ENCODE results near the gene MOCS3.

The MOCS3 gene

GRCh38 chr20:51002633-51003032, 44.0 kb downstream of the MOCS3 start:
- H3K9me3 ChIP-seq (ENCODE audit: control insufficient read depth in 2 of 2, low read length in 2 of 2): no peaks in the 10 kb centered on the region
- no peak overlapping the region for H3K9ac ChIP-seq (ENCODE audit: low read length in 2 of 2)
- no peaks in the 10 kb centered on the region for H3K4me1 ChIP-seq (ENCODE audit: control insufficient read depth, insufficient read depth, low read length)
- no peak overlapping the region for H3K4me3 ChIP-seq (ENCODE audit: low read length in 2 of 2)
- H3K27me3 ChIP-seq (ENCODE audit: control insufficient read depth in 1 of 2, insufficient read depth in 2 of 2, low read length in 2 of 2): peaks cover 0 to 2% of the 10 kb centered on the region in 2 donors
- H3K27ac ChIP-seq (ENCODE audit: low read length): no peak overlapping the region
- H3K36me3 ChIP-seq (ENCODE audit: control insufficient read depth in 2 of 2, insufficient read depth in 2 of 2, low read length in 2 of 2): no peaks in the 10 kb centered on the region

- H3K9me3 ChIP-seq (ENCODE audit: control insufficient read depth in 2 of 2, low read length in 2 of 2): no peaks in the 10 kb centered on the region
- no peaks in the 10 kb centered on the region for H3K36me3 ChIP-seq (ENCODE audit: control insufficient read depth in 2 of 2, insufficient read depth in 2 of 2, low read length in 2 of 2)
- no peak overlapping the region for H3K4me3 ChIP-seq (ENCODE audit: low read length in 2 of 2)
- no peaks in the 10 kb centered on the region for H3K4me1 ChIP-seq (ENCODE audit: control insufficient read depth, insufficient read depth, low read length)
- H3K27me3 ChIP-seq (ENCODE audit: control insufficient read depth in 1 of 2, insufficient read depth in 2 of 2, low read length in 2 of 2): peaks cover 0 to 2% of the 10 kb centered on the region in 2 donors
- H3K9ac ChIP-seq (ENCODE audit: low read length in 2 of 2): no peak overlapping the region
- H3K27ac ChIP-seq (ENCODE audit: low read length): no peak overlapping the region
These were observed 45.1 kb downstream of the MOCS3 start for GRCh38 chr20:51003753-51004152.

GRCh38 chr20:51004305-51004727, 45.7 kb downstream of the MOCS3 start:
- no peaks in the 10 kb centered on the region for H3K9me3 ChIP-seq (ENCODE audit: control insufficient read depth in 2 of 2, low read length in 2 of 2)
- H3K9ac ChIP-seq (ENCODE audit: low read length in 2 of 2): no peak overlapping the region
- no peaks in the 10 kb centered on the region for H3K27me3 ChIP-seq (ENCODE audit: control insufficient read depth in 1 of 2, insufficient read depth in 2 of 2, low read length in 2 of 2)
- no peaks in the 10 kb centered on the region for H3K36me3 ChIP-seq (ENCODE audit: control insufficient read depth in 2 of 2, insufficient read depth in 2 of 2, low read length in 2 of 2)
- H3K4me1 ChIP-seq (ENCODE audit: control insufficient read depth, insufficient read depth, low read length): no peaks in the 10 kb centered on the region
- H3K4me3 ChIP-seq (ENCODE audit: low read length in 2 of 2): no peak overlapping the region
- no peak overlapping the region for H3K27ac ChIP-seq (ENCODE audit: low read length)

DNA sequence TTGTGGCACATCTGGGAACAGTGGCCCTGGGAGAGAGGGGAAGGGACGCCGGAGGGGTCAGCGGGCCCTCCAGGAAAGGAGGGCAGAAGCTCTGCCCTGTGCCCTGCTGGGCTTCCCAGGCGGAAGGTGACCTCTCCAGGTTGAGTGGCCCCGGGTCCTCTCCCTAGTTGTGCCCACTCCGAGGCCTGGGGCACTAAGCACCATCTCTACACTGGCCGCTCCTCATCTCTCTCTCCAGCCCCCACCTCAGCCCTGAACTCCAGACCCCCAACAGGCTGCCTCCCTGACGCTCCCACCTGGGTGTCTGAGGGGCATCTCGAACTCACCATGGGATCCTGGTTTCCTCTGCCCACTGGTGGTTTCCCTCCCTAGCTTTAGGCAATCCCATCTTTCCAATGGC, 46.2 kb downstream of the MOCS3 start:
- no peaks in the 10 kb centered on the region for H3K4me1 ChIP-seq (ENCODE audit: control insufficient read depth, insufficient read depth, low read length)
- H3K4me3 ChIP-seq (ENCODE audit: low read length in 2 of 2): no peak overlapping the region
- H3K36me3 ChIP-seq (ENCODE audit: control insufficient read depth in 2 of 2, insufficient read depth in 2 of 2, low read length in 2 of 2): no peaks in the 10 kb centered on the region
- no peak overlapping the region for H3K27ac ChIP-seq (ENCODE audit: low read length)
- H3K9me3 ChIP-seq (ENCODE audit: control insufficient read depth in 2 of 2, low read length in 2 of 2): no peaks in the 10 kb centered on the region
- H3K27me3 ChIP-seq (ENCODE audit: control insufficient read depth in 1 of 2, insufficient read depth in 2 of 2, low read length in 2 of 2): no peaks in the 10 kb centered on the region
- H3K9ac ChIP-seq (ENCODE audit: low read length in 2 of 2): no peak overlapping the region

- no peaks in the 10 kb centered on the region for H3K36me3 ChIP-seq (ENCODE audit: control insufficient read depth in 2 of 2, insufficient read depth in 2 of 2, low read length in 2 of 2)
- H3K27ac ChIP-seq (ENCODE audit: low read length): no peak overlapping the region
- H3K4me3 ChIP-seq (ENCODE audit: low read length in 2 of 2): no peak overlapping the region
- no peaks in the 10 kb centered on the region for H3K9me3 ChIP-seq (ENCODE audit: control insufficient read depth in 2 of 2, low read length in 2 of 2)
- no peaks in the 10 kb centered on the region for H3K27me3 ChIP-seq (ENCODE audit: control insufficient read depth in 1 of 2, insufficient read depth in 2 of 2, low read length in 2 of 2)
- H3K4me1 ChIP-seq (ENCODE audit: control insufficient read depth, insufficient read depth, low read length): no peaks in the 10 kb centered on the region
- no peak overlapping the region for H3K9ac ChIP-seq (ENCODE audit: low read length in 2 of 2)
These were observed 46.6 kb downstream of the MOCS3 start for GRCh38 chr20:51005214-51005613.

GRCh38 chr20:51008718-51009117, 50.1 kb downstream of the MOCS3 start:
- Histone ChIP-seq H3K4me1 (ENCODE audit: control insufficient read depth, insufficient read depth, low read length) (no peaks in the 10 kb centered on the region), H3K36me3 (ENCODE audit: control insufficient read depth in 2 of 2, insufficient read depth in 2 of 2, low read length in 2 of 2) (no peaks in the 10 kb centered on the region), H3K27me3 (ENCODE audit: control insufficient read depth in 1 of 2, insufficient read depth in 2 of 2, low read length in 2 of 2) (no peaks in the 10 kb centered on the region), H3K4me3 (ENCODE audit: low read length in 2 of 2) (no peak overlapping the region), H3K27ac (ENCODE audit: low read length) (no peak overlapping the region), H3K9ac (ENCODE audit: low read length in 2 of 2) (no peak overlapping the region), H3K9me3 (ENCODE audit: control insufficient read depth in 2 of 2, low read length in 2 of 2) (no peaks in the 10 kb centered on the region)

DNA sequence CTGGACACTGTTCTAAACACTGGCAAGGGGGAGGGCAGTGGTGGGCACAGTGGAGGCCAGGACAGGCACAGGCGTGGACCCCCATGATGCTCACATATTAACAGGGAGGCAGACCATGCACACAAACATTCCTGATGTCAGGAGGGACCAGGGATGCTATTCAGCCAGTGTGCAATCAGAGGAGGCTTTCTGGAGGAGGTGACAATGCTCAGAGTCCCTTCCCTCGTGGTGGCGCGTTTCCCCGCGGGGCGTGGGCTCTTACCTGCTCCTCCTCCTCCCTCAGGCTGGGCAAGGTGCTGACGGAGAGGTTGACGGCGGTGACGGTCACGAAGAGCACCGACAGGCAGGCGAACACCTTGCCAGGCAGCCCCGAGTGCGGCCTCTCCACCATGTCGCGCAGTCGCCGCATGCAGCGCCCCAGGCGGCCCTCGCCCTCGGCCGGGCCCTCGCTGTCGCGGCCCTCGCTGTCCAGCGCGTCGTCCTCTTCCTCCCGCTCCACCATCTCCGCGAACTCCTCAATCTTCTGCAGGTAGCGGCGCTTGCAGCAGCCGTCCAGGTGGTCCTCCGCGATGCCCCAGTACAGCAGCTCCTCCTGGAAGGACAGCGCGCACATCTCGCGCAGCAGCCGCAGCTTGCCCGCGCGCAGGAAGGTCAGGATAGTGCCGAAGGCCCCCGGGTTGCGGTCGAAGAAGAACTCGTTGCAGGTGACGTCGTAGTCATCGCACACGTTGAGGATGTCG, 50.9 kb downstream of the MOCS3 start:
- no peak overlapping the region for H3K27ac ChIP-seq (ENCODE audit: low read length)
- no peaks in the 10 kb centered on the region for H3K4me1 ChIP-seq (ENCODE audit: control insufficient read depth, insufficient read depth, low read length)
- no peaks in the 10 kb centered on the region for H3K9me3 ChIP-seq (ENCODE audit: control insufficient read depth in 2 of 2, low read length in 2 of 2)
- no peaks in the 10 kb centered on the region for H3K27me3 ChIP-seq (ENCODE audit: control insufficient read depth in 1 of 2, insufficient read depth in 2 of 2, low read length in 2 of 2)
- H3K4me3 ChIP-seq (ENCODE audit: low read length in 2 of 2): no peak overlapping the region
- no peaks in the 10 kb centered on the region for H3K36me3 ChIP-seq (ENCODE audit: control insufficient read depth in 2 of 2, insufficient read depth in 2 of 2, low read length in 2 of 2)
- H3K9ac ChIP-seq (ENCODE audit: low read length in 2 of 2): no peak overlapping the region

DNA sequence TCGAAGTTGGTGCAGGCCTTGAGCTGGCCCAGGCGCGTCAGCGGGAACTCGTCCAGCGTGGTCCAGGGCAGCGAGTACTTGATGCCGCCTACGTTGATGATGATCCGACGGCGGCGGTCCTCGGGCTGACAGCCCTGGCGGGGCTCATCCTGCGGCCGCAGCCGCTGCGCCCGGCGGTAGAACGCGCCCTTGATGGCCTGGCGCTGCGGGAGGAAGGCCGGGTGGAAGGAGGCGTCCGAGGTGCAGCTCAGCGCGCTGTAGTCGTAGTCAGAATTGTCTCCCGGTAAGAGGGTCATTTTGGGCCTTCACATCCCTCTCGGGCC, 51.4 kb downstream of the MOCS3 start:
- no peaks in the 10 kb centered on the region for H3K9me3 ChIP-seq (ENCODE audit: control insufficient read depth in 2 of 2, low read length in 2 of 2)
- no peak overlapping the region for H3K27ac ChIP-seq (ENCODE audit: low read length)
- H3K9ac ChIP-seq (ENCODE audit: low read length in 2 of 2): no peak overlapping the region
- H3K27me3 ChIP-seq (ENCODE audit: control insufficient read depth in 1 of 2, insufficient read depth in 2 of 2, low read length in 2 of 2): no peaks in the 10 kb centered on the region
- H3K4me3 ChIP-seq (ENCODE audit: low read length in 2 of 2): no peak overlapping the region
- H3K4me1 ChIP-seq (ENCODE audit: control insufficient read depth, insufficient read depth, low read length): peaks cover 3% of the 10 kb centered on the region
- H3K36me3 ChIP-seq (ENCODE audit: control insufficient read depth in 2 of 2, insufficient read depth in 2 of 2, low read length in 2 of 2): no peaks in the 10 kb centered on the region

DNA sequence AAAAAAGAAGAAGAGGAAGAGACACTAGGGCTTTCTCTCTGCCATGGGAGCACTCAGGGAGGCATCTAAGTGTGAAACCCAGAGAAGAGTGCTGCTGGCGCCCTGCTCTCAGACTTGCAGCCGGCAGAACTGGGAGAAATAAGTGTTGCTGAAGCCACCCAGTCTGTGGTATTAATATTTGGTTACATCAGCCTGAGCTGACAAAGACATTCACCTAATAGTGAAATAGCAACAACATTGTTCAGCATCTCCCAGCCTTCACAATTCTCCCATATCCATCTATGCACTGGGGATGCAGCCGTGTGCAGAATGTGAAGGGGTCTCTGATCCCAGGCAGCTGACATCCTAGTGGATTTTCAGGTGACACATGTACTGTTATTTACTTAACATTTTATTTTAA, 52.3 kb downstream of the MOCS3 start:
- Histone ChIP-seq H3K27me3 (ENCODE audit: control insufficient read depth in 1 of 2, insufficient read depth in 2 of 2, low read length in 2 of 2) (no peaks in the 10 kb centered on the region), H3K4me1 (ENCODE audit: control insufficient read depth, insufficient read depth, low read length) (peaks cover 3% of the 10 kb centered on the region), H3K36me3 (ENCODE audit: control insufficient read depth in 2 of 2, insufficient read depth in 2 of 2, low read length in 2 of 2) (no peaks in the 10 kb centered on the region), H3K9ac (ENCODE audit: low read length in 2 of 2) (no peak overlapping the region), H3K27ac (ENCODE audit: low read length) (no peak overlapping the region), H3K4me3 (ENCODE audit: low read length in 2 of 2) (no peak overlapping the region), H3K9me3 (ENCODE audit: control insufficient read depth in 2 of 2, low read length in 2 of 2) (no peaks in the 10 kb centered on the region)

GRCh38 chr20:51011479-51011878, 52.9 kb downstream of the MOCS3 start:
- Histone ChIP-seq H3K36me3 (ENCODE audit: control insufficient read depth in 2 of 2, insufficient read depth in 2 of 2, low read length in 2 of 2) (no peaks in the 10 kb centered on the region), H3K27ac (ENCODE audit: low read length) (no peak overlapping the region), H3K4me3 (ENCODE audit: low read length in 2 of 2) (no peak overlapping the region), H3K27me3 (ENCODE audit: control insufficient read depth in 1 of 2, insufficient read depth in 2 of 2, low read length in 2 of 2) (no peaks in the 10 kb centered on the region), H3K4me1 (ENCODE audit: control insufficient read depth, insufficient read depth, low read length) (peaks cover 3% of the 10 kb centered on the region), H3K9me3 (ENCODE audit: control insufficient read depth in 2 of 2, low read length in 2 of 2) (no peaks in the 10 kb centered on the region), H3K9ac (ENCODE audit: low read length in 2 of 2) (no peak overlapping the region)

GRCh38 chr20:51012357-51012756, 53.7 kb downstream of the MOCS3 start:
- no peaks in the 10 kb centered on the region for H3K9me3 ChIP-seq (ENCODE audit: control insufficient read depth in 2 of 2, low read length in 2 of 2)
- no peaks in the 10 kb centered on the region for H3K27me3 ChIP-seq (ENCODE audit: control insufficient read depth in 1 of 2, insufficient read depth in 2 of 2, low read length in 2 of 2)
- no peak overlapping the region for H3K4me3 ChIP-seq (ENCODE audit: low read length in 2 of 2)
- no peak overlapping the region for H3K9ac ChIP-seq (ENCODE audit: low read length in 2 of 2)
- peaks cover 3% of the 10 kb centered on the region for H3K4me1 ChIP-seq (ENCODE audit: control insufficient read depth, insufficient read depth, low read length)
- H3K27ac ChIP-seq (ENCODE audit: low read length): no peak overlapping the region
- no peaks in the 10 kb centered on the region for H3K36me3 ChIP-seq (ENCODE audit: control insufficient read depth in 2 of 2, insufficient read depth in 2 of 2, low read length in 2 of 2)

Measured in stomach smooth muscle (tissue), 2 donors.